ENCODE data around the gene MAB21L3.

DNA sequence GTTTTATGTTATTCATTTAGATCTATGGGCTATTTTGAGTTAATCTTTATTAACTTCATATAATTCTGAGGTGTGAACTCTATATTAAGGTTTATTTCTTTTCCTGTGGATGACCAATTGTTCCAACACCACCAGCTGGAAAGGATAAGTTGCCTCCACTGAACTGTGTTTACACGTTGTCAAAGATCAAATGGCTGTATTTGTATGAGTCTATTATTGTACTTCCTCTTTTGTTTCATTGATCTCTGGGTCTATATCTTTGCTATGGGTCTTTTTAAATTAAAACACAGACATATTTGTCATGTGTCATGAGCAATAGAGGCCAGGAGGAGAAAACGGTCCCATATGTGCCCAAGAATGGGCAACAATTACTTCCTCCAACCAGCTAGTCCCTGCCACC, 5.2 kb upstream of the MAB21L3 start:
- TF ChIP-seq, protein P1, sequence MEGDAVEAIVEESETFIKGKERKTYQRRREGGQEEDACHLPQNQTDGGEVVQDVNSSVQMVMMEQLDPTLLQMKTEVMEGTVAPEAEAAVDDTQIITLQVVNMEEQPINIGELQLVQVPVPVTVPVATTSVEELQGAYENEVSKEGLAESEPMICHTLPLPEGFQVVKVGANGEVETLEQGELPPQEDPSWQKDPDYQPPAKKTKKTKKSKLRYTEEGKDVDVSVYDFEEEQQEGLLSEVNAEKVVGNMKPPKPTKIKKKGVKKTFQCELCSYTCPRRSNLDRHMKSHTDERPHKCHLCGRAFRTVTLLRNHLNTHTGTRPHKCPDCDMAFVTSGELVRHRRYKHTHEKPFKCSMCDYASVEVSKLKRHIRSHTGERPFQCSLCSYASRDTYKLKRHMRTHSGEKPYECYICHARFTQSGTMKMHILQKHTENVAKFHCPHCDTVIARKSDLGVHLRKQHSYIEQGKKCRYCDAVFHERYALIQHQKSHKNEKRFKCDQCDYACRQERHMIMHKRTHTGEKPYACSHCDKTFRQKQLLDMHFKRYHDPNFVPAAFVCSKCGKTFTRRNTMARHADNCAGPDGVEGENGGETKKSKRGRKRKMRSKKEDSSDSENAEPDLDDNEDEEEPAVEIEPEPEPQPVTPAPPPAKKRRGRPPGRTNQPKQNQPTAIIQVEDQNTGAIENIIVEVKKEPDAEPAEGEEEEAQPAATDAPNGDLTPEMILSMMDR (IDR thresholded peaks at IDR 0.05): no peak
- TF ChIP-seq POLR2AphosphoS5 (IDR thresholded peaks at IDR 0.05): no peak
- TF ChIP-seq EP300 (IDR thresholded peaks at IDR 0.05): no peak
- TF ChIP-seq POLR2A (IDR thresholded peaks at IDR 0.05): no peak
